Measurements from ENCODE around the gene WFIKKN2.

WFIKKN2 gene

DNA sequence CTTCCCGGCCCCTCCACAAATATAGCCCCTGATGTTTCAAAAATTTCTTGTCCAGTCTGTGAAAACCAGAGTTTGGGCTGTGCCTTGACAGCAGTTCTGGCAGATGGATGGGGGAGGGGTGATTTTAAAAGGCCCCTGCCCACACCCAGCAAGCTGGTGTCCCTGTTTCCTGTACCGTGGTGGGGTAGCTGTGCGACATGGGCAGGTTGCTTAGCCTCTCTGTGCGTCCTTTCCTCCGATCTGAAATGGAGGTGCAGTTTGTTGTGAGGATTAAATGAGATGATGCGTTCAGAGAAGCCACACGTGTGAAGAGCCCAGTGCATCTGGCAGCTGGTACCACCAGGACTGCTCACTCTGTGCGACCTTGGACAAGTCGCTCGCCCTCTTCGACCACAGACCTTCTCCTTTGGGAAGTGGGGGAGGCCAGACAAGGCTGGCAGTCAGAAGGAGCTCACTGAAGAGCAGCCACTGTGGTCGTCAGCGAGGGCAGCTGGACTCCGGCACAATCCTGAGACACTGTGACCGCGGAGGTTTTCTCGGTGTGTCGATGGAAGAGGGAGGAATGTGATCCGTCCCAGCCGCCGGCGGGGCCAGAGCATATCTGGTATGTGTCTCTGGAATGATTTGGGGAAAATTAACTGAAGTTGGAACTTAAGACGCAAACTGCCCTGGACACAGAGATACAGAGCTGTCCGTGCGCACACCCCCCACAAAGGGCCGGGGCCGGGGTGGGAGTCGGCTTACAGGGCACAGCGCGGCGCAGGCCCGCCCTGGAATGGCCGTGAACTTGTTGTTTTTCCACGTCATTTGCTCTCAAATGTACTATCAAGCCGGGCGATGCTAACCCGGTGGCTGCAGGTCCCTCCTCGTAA, 721 bp upstream of the WFIKKN2 start:
- no peak for DNase-seq (ENCODE audit: low spot score)

- DNase-seq (ENCODE audit: low spot score) = no peak
Observed at GRCh38 chr17:50836826-50837225, 1.4 kb downstream of the WFIKKN2 start.

DNA sequence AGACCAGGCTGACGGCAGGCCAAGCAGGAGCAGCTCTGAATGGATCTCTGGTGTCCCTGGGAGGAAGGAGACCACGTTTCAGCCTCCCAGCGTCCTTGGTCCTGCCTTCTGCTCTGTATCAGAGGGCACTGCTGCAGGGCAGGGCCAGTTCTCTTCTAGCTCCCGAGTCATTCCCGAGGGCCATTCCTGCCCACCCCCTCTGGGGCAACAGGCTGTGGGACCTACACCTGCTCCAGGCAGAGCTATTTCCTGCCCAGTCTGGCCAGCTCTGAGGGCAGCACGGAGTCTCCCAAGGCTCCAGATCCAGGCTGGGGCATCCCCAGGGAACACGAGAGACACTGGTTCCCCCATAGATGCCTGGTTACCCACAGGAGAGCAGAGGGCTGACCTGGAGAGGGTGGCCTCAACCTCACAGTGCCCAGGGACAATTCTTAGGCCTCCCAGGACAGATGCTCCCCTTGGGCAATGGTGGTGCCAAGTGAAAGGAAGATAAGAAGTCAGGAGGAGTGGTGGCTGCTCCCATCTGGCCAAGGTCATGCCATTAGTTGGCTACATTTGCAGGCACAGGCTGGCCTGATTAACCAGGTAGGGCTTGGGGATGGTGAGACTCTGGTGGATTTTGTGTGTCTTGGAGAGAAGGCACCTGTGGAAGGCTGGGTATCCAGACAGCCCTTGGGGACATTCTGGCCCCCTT, 2.0 kb downstream of the WFIKKN2 start:
- no peak for DNase-seq (ENCODE audit: low spot score)

- no peak for DNase-seq (ENCODE audit: low spot score)
Observed at GRCh38 chr17:50837980-50838954, 2.9 kb downstream of the WFIKKN2 start.

GRCh38 chr17:50839591-50840310, 4.4 kb downstream of the WFIKKN2 start:
- no peak for DNase-seq (ENCODE audit: low spot score)

GRCh38 chr17:50840311-50840851, 5.0 kb downstream of the WFIKKN2 start:
- no peak for DNase-seq (ENCODE audit: low spot score)

- DNase-seq (ENCODE audit: low spot score) = no peak
Observed at GRCh38 chr17:50841277-50841948, 6.0 kb downstream of the WFIKKN2 start.

DNA sequence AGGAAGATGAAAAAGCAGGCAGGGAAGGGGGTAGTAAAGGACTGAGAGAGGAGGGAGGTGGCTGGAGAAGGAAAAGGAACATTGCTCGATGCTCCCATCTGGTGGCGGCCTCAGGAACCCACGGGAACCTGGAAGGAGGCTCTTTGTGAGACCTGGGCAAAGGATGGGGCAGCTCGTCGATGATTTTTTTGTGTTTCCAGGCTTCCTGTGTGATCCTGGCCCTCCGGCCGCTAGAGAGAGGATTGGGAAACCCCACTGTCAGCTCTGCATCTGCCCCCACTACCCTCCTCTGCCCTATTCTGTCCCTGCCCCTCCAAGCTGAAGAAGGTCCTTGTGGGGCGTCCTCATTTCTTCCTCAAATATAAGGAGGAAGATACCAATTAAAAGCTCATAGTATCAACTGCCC, 6.6 kb downstream of the WFIKKN2 start:
- peak; percentile 97 for DNase-seq (ENCODE audit: low spot score)

- no peak for DNase-seq (ENCODE audit: low spot score)
Observed at GRCh38 chr17:50842506-50843149, 7.2 kb downstream of the WFIKKN2 start.

GRCh38 chr17:50843150-50843905, 7.9 kb downstream of the WFIKKN2 start:
- no peak for DNase-seq (ENCODE audit: low spot score)

DNA sequence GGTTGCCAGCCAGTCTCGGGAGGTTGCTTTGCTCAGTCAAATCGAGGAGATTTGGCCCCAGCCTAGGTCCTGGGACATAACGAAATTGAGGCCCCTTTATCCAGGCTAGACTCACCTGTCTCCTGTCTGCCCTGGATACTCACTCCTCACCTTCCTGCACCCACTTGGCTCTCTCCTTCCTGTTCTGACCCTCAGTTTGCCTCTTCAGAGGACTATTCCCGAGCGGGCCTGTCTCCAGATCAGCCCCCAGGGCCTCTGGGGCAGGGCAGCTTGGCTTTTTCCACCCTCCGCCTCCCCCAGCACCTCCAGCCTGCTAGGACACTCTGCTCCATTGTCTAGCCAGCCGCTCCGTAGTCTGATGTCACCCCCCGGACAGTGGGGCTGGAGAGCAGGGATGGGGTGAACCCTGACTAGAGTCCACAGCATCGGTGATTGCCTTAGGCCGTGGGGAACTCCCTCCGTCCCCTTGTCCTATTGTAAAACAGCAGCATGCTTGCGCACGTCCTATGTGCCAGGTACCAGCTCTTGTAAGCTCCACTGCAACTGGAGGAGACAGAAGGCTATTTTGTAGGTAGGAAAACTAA, 8.8 kb downstream of the WFIKKN2 start:
- no peak for DNase-seq (ENCODE audit: low spot score)

GRCh38 chr17:50845240-50846147, 10.1 kb downstream of the WFIKKN2 start:
- no peak for DNase-seq (ENCODE audit: low spot score)

DNA sequence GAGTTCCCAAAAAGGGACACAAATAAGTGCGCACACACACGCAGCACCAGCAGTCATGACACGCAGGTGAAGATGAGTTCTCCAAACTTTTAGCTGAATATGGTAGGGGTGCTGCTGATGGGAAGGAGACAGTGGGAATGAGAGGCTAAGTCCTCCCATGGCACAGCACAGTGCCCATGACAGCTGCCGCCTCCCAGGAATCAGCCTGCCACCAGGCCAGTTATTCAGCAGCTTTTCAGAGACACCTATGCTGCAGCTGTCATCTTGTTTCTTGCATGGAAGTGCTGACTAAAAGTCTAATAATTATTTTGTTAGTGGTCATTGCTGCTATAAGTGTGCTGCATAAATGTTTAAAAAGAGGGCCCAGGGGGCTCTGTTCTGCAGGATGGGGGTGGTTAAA, 12.2 kb downstream of the WFIKKN2 start:
- DNase-seq (ENCODE audit: low spot score) = no peak

DNA sequence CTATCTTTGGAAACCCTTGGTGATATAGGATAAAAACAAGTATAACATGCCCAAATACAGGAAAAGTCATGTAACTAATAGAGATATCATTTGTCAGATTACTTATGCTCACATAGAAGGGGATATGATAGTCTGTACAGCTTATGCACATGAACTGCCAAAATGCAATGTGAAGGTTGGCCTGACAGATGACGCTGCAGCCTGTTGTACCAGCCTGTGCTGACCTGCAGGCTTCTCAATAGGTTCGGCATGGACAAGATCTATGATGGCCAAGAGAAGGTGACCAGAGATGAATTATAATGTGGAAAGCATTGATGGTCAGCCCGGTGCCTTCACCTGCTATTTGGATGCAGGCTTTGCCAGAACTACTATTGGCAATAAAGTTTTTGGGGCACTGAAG, 12.7 kb downstream of the WFIKKN2 start:
- no peak for DNase-seq (ENCODE audit: low spot score)

DNA sequence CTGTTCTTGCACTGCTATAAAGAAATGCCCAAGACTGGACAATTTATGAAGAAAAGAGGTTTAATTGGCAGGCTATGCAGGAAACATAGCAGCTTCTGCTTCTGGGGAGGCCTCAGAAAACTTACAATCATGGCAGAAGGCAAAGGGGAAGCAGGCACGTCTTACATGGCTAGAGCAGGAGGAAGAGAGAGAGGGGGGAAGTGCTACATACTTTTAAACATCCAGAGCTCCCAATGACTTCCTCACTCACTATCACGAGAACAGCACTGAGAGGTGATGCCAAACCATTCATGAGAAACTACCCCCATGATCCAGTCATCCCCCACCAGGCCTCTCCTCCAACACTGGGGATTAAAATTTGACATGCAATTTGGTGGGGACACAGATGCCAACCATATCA, 13.3 kb downstream of the WFIKKN2 start:
- no peak for DNase-seq (ENCODE audit: low spot score)

DNA sequence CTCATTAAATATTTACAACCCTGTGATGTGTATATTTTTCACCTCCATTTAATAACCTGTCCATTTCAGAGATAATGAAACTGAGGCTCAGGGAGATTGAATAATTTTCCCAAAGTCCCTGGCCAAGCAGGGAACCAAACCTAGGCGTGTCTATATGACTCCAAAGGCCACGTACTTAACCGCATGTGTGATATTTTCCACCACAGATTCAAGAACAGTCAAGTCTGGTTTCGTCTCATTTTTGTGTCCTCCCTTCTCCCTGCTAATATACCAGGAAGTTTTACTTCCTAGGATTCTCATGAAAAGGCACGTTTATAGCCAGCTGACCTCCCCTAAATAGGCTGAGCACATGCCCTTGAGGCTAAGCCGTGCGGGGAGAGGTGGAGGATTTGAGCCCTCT, 15.3 kb downstream of the WFIKKN2 start:
- DNase-seq (ENCODE audit: low spot score) = no peak

DNA sequence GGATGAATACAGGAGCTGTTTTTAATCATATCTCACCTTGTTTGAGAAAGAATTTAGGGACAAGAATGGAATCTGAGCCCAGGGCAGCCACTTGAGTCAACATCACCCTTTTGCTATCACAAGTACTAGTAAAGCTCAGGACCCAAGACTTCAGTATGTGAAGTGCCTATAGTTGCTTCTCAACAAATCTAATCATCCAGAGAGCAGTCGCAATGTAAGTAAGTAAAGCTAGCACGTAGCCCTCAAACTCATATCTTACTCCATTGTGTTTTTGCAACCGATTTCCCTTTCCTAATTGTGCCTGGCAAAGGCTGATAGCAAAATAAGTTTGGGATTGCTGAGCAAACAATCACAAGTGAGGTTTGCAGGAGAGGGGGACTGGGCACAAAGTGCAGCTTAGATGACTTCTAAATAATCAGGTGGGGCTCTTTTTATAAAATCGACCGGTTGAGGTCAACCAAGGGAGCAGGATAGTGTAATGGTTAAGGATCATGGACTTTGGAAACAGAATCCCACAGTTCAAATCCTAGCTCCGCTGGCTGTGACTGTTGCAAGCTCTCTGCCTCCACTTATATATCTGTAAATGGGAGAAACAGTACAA, 17.7 kb downstream of the WFIKKN2 start:
- DNase-seq (ENCODE audit: low spot score) = no peak

GRCh38 chr17:50853781-50854180, 18.4 kb downstream of the WFIKKN2 start:
- no peak for DNase-seq (ENCODE audit: low spot score)
